Measurements from ENCODE around the gene LRRC25. TPM values are rescaled to one million over a fixed set of nuclear protein-coding genes. Genes with fewer than 3 reads are reported as not detected.
"Not testable (repeated sequence)": the region's sequence is repeated elsewhere in the genome, so short reads cannot be mapped to it uniquely, and the experiment has no call there.

Gene LRRC25
- total RNA-seq, 1 experiment from 2014 or later: not detected

GRCh38 chr19:18353378-18354005 lies 43.9 kb downstream of the LRRC25 start:
- no peak for DNase-seq (ENCODE audit: extremely low read depth, low read depth)

GRCh38 chr19:18351544-18351943 lies 45.9 kb downstream of the LRRC25 start:
- DNase-seq (ENCODE audit: extremely low read depth, low read depth): no peak

DNA sequence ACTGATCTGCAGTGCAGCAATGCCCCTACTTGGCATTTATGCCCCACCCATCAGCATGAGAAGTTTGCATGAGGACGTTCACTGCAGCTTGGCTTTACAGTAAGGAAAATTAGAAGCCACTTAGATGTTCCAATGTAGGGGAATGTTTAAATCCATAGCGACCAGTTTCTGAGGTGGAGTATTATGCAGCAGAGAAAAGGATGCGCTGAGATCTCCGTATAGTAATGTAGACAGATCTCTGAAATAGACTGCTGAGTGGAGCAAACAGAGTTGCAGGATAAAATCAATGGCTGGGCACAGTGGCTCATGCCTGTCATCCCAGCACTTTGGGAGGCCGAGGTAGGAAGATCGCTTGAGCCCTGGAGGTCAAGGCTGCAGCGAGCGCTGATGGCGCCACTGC lies 46.9 kb downstream of the LRRC25 start:
- no peak for DNase-seq (ENCODE audit: extremely low read depth, low read depth)

- DNase-seq (ENCODE audit: extremely low read depth, low read depth): peak; percentile 37
Observed at GRCh38 chr19:18349524-18350128, 47.8 kb downstream of the LRRC25 start.

- not testable (repeated sequence) for DNase-seq (ENCODE audit: extremely low read depth, low read depth)
Observed at GRCh38 chr19:18348818-18349339, 48.5 kb downstream of the LRRC25 start.

- no peak for DNase-seq (ENCODE audit: extremely low read depth, low read depth)
Observed at GRCh38 chr19:18348171-18348570, 49.3 kb downstream of the LRRC25 start.

DNA sequence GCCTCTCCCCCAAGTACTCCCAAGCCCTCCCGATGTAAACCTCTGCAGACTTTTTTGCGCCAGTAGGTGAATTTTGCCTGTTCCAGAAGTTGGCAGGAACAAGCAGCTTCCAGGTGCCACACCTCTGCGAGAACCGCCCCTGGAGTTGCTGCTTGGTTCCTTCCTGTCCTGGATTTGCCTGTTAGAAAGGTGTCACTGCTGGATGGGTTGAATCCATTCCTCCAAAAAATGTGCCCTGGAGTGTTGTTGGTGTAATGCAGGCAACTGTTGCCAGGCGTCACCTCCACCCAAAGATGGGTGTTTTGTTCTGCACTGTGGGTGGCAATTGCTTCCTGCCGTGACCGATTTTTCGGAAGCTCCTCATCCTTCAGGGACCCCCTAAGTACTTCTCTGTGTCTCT lies 51.3 kb downstream of the LRRC25 start:
- no peak for DNase-seq (ENCODE audit: extremely low read depth, low read depth)

DNA sequence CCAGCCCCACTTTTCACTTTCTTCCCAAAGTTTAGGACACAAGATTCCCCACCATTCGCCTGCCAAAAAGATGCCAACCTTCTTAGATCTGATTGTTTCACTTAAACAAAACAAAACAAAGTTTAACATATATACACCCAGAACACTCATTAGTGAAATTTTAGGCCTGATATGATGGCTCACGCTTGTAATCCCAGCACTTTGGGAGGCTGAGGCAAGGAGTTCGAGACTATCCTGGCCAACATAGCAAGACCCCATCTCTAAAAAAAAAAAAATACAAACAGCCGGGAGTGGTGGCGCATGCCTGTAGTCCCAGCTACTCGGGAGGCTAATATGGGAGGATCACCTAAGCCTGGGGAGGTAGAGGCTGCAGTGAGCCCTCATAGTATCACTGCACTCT lies 52.1 kb downstream of the LRRC25 start:
- no peak for DNase-seq (ENCODE audit: extremely low read depth, low read depth)

GRCh38 chr19:18344582-18344950 lies 52.9 kb downstream of the LRRC25 start:
- no peak for DNase-seq (ENCODE audit: extremely low read depth, low read depth)

GRCh38 chr19:18342090-18342632 lies 55.3 kb downstream of the LRRC25 start:
- no peak for DNase-seq (ENCODE audit: extremely low read depth, low read depth)

Small RNA genes within 50 kb of the gene (small RNA-seq; reads per million reads assigned to genes)
- gene MIR3189: 0 reads per million in 2 experiments

Other genes starting within 250 kb of the LRRC25 start
- 7.7 and 11.9 TPM in 2 replicates for gene PIK3R2, start 244.5 kb downstream of the LRRC25 start, total RNA-seq (2014; rRNA removed; shearing (Covaris generic))
- gene IFI30, start 223.8 kb downstream of the LRRC25 start, total RNA-seq (2014; rRNA removed; shearing (Covaris generic)): 14.8 and 16.6 TPM in 2 replicates
- gene MPV17L2, start 204.4 kb downstream of the LRRC25 start, total RNA-seq (2014; rRNA removed; shearing (Covaris generic)): 7.6 and 8.1 TPM in 2 replicates
- gene RAB3A, start 193.6 kb downstream of the LRRC25 start, total RNA-seq (2014; rRNA removed; shearing (Covaris generic)): 0.84 and 1.4 TPM in 2 replicates
- gene PDE4C, start 171.2 kb downstream of the LRRC25 start, total RNA-seq (2014; rRNA removed; shearing (Covaris generic)): 0.10 and 0.20 TPM in 2 replicates
- gene IQCN, start 123.2 kb downstream of the LRRC25 start, total RNA-seq (2014; rRNA removed; shearing (Covaris generic)): 0.20 and 0.32 TPM in 2 replicates
- gene JUND, start 116.0 kb downstream of the LRRC25 start, total RNA-seq (2014; rRNA removed; shearing (Covaris generic)): 37.7 and 56.6 TPM in 2 replicates
- gene LSM4, start 74.5 kb downstream of the LRRC25 start, total RNA-seq (2014; rRNA removed; shearing (Covaris generic)): 207 and 261 TPM in 2 replicates
- gene PGPEP1, start 57.0 kb downstream of the LRRC25 start, total RNA-seq (2014; rRNA removed; shearing (Covaris generic)): 3.5 and 4.0 TPM in 2 replicates
- 281 and 371 TPM in 2 replicates for gene GDF15, start 11.5 kb downstream of the LRRC25 start, total RNA-seq (2014; rRNA removed; shearing (Covaris generic))
- gene SSBP4, start 21.8 kb upstream of the LRRC25 start, total RNA-seq (2014; rRNA removed; shearing (Covaris generic)): 31.0 and 46.3 TPM in 2 replicates
- 1.2 and 1.4 TPM in 2 replicates for gene ISYNA1, start 40.5 kb upstream of the LRRC25 start, total RNA-seq (2014; rRNA removed; shearing (Covaris generic))
- 6.7 and 8.2 TPM in 2 replicates for gene ELL, start 124.4 kb upstream of the LRRC25 start, total RNA-seq (2014; rRNA removed; shearing (Covaris generic))
- gene FKBP8, start 146.0 kb upstream of the LRRC25 start, total RNA-seq (2014; rRNA removed; shearing (Covaris generic)): 100.0 and 122 TPM in 2 replicates
- 91.5 and 108 TPM in 2 replicates for gene KXD1, start 160.2 kb upstream of the LRRC25 start, total RNA-seq (2014; rRNA removed; shearing (Covaris generic))
- gene UBA52, start 174.2 kb upstream of the LRRC25 start, total RNA-seq (2014; rRNA removed; shearing (Covaris generic)): 1,097 and 1,144 TPM in 2 replicates
- 27.9 and 46.6 TPM in 2 replicates for gene REX1BD, start 191.2 kb upstream of the LRRC25 start, total RNA-seq (2014; rRNA removed; shearing (Covaris generic))
- gene CRLF1, start 209.2 kb upstream of the LRRC25 start, total RNA-seq (2014; rRNA removed; shearing (Covaris generic)): 91.3 and 109 TPM in 2 replicates
- gene TMEM59L, start 215.2 kb upstream of the LRRC25 start, total RNA-seq (2014; rRNA removed; shearing (Covaris generic)): 3.9 and 7.7 TPM in 2 replicates
- gene KLHL26, start 239.4 kb upstream of the LRRC25 start, total RNA-seq (2014; rRNA removed; shearing (Covaris generic)): 6.4 and 6.6 TPM in 2 replicates

All from NCI-H460 (cell line).